K562 (cell line): ENCODE measurements around the gene SLC30A4. TPM values are rescaled to one million over a fixed set of nuclear protein-coding genes. Genes with fewer than 3 reads are reported as not detected.

Experiments
- ATAC-seq: fragments of 200-7000 bp; cut with Tn5 transposase; 3 replicates; pipeline ENCODE4 v1.9.1; 2020; ENCODE audit warnings: moderate library complexity
- BruUV-seq: library from RNA; stranded (reverse); fragments of 400-500 nt; replicated peaks from 2 replicates; lab custom pipeline; 2021; lab: Mats Ljungman, UMichigan
- CTCF ChIA-PET: fragments of 300-600 bp; formaldehyde crosslinking; extraction: SDS; loops from one replicate; lab custom pipeline; 2021; ENCODE audit warnings: low intra/inter-chr PET ratio; lab: Yijun Ruan, JAX
- POLR2A ChIA-PET: fragments of 300-600, 350-650 bp; sonication (Branson Sonifier 250); formaldehyde crosslinking; extraction: SDS; loops from one replicate; lab custom pipeline; 2021; ENCODE audit warnings: antibody characterized with exemption, inconsistent platforms; lab: Yijun Ruan, JAX
- DNase-seq, 4 experiments: peaks; one replicate each; pipeline versions ENCODE4 v3.0.0 to v3.0.0-alpha.2; 2011 to 2018; ENCODE audit warnings: low spot score in 3 of 4, mixed read lengths in 3 of 4; ENCODE audit errors: extremely low read depth in 1 of 4
- FAIRE-seq: peaks from 2 replicates; lab custom pipeline; 2011; peaks lifted over from hg19 to GRCh38; lab: Jason Lieb, UNC
- H2AFZ ChIP-seq: 2 replicates; pipeline ENCODE4 v1.6.0; 2011; ENCODE audit warnings: low read depth, low read length, control low read depth, inconsistent platforms
- H3K27ac ChIP-seq: fragments of 200-600 bp; 3 replicates; pipeline ENCODE4 v1.8.0; 2011; ENCODE audit warnings: low read depth, mild to moderate bottlenecking, control low read depth, inconsistent platforms, low read length, moderate library complexity, mixed read lengths; ENCODE audit errors: extremely low read depth
- H3K27me3 ChIP-seq, 2 experiments: fragments of 300-600 bp in 1 of 2; 2 replicates in 1 of 2; 3 replicates in 1 of 2; pipeline versions ENCODE4 v1.6.0 to v1.8.0; 2011; ENCODE audit warnings: inconsistent platforms in 2 of 2, low read length in 2 of 2, mild to moderate bottlenecking in 1 of 2, mixed read lengths in 1 of 2, moderate library complexity in 1 of 2; ENCODE audit not compliant: control insufficient read depth in 2 of 2, insufficient read depth in 2 of 2
- H3K36me3 ChIP-seq: fragments of 300-600 bp; 3 replicates; pipeline ENCODE4 v1.8.0; 2011; ENCODE audit warnings: mild to moderate bottlenecking, low read length, inconsistent platforms; ENCODE audit not compliant: control insufficient read depth, insufficient read depth
- H3K4me1 ChIP-seq, 2 experiments: fragments of 200-600 bp in 1 of 2; replicated peaks in 1 of 2; 2 replicates in 1 of 2; 3 replicates in 1 of 2; pipeline versions ENCODE4 v1.5.1 to v1.8.0; 2011; ENCODE audit warnings: inconsistent platforms in 2 of 2, low read length in 2 of 2, mild to moderate bottlenecking in 1 of 2, mixed read lengths in 1 of 2, moderate library complexity in 1 of 2; ENCODE audit not compliant: control insufficient read depth in 2 of 2, insufficient read depth in 2 of 2
- H3K4me2 ChIP-seq: 2 replicates; pipeline ENCODE4 v1.6.1; 2011; ENCODE audit warnings: low read length, control low read depth, inconsistent platforms, mixed read lengths; ENCODE audit not compliant: insufficient read depth
- H3K4me3 ChIP-seq: fragments of 200-600 bp; sonication (generic), shearing (Covaris generic); 2 replicates; pipeline ENCODE4 v1.5.1; 2016; ENCODE audit warnings: control low read depth, inconsistent platforms
- H3K79me2 ChIP-seq: fragments of 200-600 bp; 3 replicates; pipeline ENCODE4 v1.8.0; 2011; ENCODE audit warnings: low read length, inconsistent platforms; ENCODE audit not compliant: control insufficient read depth, insufficient read depth
- H3K9ac ChIP-seq, 2 experiments: 2 replicates each; pipeline versions ENCODE4 v1.6.0 to v1.6.1; 2011; ENCODE audit warnings: low read depth in 2 of 2, low read length in 2 of 2, control low read depth in 1 of 2, inconsistent platforms in 1 of 2, mild to moderate bottlenecking in 1 of 2, mixed read lengths in 1 of 2; ENCODE audit not compliant: insufficient read depth in 1 of 2
- H3K9me1 ChIP-seq: one replicate; pipeline ENCODE4 v1.6.0; 2011; ENCODE audit warnings: inconsistent platforms, mild to moderate bottlenecking, low read length, moderate library complexity; ENCODE audit not compliant: control insufficient read depth, insufficient read depth
- H3K9me3 ChIP-seq: replicated peaks from 2 replicates; pipeline ENCODE4 v1.5.1; 2011; ENCODE audit warnings: low read depth, low read length, inconsistent platforms; ENCODE audit not compliant: control insufficient read depth, insufficient read depth
- H4K20me1 ChIP-seq: replicated peaks from 2 replicates; pipeline ENCODE4 v1.6.1; 2011; ENCODE audit warnings: low read length, inconsistent platforms, mixed read lengths; ENCODE audit not compliant: control insufficient read depth, insufficient read depth
- ATF1 ChIP-seq, 2 experiments: fragments of 450-650 bp in 1 of 2; IDR thresholded peaks; 2 replicates each; pipeline ENCODE4 v1.6.1; 2016; ENCODE audit warnings: missing compliant biosample characterization in 1 of 2, missing genetic modification characterization in 1 of 2
- ATF7 ChIP-seq: fragments of 450-650 bp; IDR thresholded peaks from 2 replicates; pipeline ENCODE4 v1.7.1; 2014; ENCODE audit warnings: mild to moderate bottlenecking, moderate library complexity
- CREBBP ChIP-seq: IDR thresholded peaks from one replicate; pipeline ENCODE4 v1.6.1; 2012; ENCODE audit warnings: low read depth, mild to moderate bottlenecking, control low read depth, inconsistent platforms, low read length
- DEAF1 ChIP-seq: fragments of 450-650 bp; formaldehyde crosslinking; IDR thresholded peaks from 2 replicates; pipeline ENCODE4 v1.4.0; 2020; ENCODE audit warnings: mild to moderate bottlenecking, moderate library complexity
- HDGF ChIP-seq: fragments of 450-650 bp; IDR thresholded peaks from 2 replicates; pipeline ENCODE4 v1.6.1; 2016
- HMG20A ChIP-seq: fragments of 450-650 bp; formaldehyde crosslinking; conservative IDR thresholded peaks from 2 replicates; pipeline ENCODE4 v1.4.0; 2020; ENCODE audit warnings: mild to moderate bottlenecking, mixed read lengths
- HNRNPL ChIP-seq: fragments of 200-400 bp; formaldehyde crosslinking; IDR thresholded peaks from 2 replicates; pipeline ENCODE4 v1.6.1; 2017; ENCODE audit warnings: low read depth, mild to moderate bottlenecking, low read length
- MECOM ChIP-seq: fragments of 250-450 bp; sonication (Bioruptor Pico); IDR thresholded peaks from 2 replicates; pipeline ENCODE4 v1.8.0; 2022; ENCODE audit warnings: inconsistent platforms
- MEIS2 ChIP-seq: fragments of 450-650 bp; IDR thresholded peaks from 2 replicates; pipeline ENCODE4 v1.6.1; 2014; ENCODE audit warnings: mild to moderate bottlenecking; ENCODE audit not compliant: partially characterized antibody
- NFE2L1 ChIP-seq: fragments of 450-650 bp; IDR thresholded peaks from 2 replicates; pipeline ENCODE4 v1.6.1; 2016; ENCODE audit warnings: missing genetic modification characterization, low read depth, mild to moderate bottlenecking, missing compliant biosample characterization, moderate library complexity, borderline replicate concordance
- NR2C1 ChIP-seq, 2 experiments: fragments of 450-650 bp; IDR thresholded peaks; 2 replicates each; pipeline ENCODE4 v1.6.1; 2017; ENCODE audit warnings: mild to moderate bottlenecking in 2 of 2, antibody characterized with exemption in 1 of 2, inconsistent platforms in 1 of 2, missing compliant biosample characterization in 1 of 2, missing genetic modification characterization in 1 of 2
- OTX1 ChIP-seq: fragments of 450-650 bp; formaldehyde crosslinking; IDR thresholded peaks from 2 replicates; pipeline ENCODE4 v1.4.0; 2022; ENCODE audit warnings: mild to moderate bottlenecking
- PHB ChIP-seq: fragments of 250-450 bp; sonication (Bioruptor Pico); IDR thresholded peaks from 2 replicates; pipeline ENCODE4 v1.5.0; 2021
- PTBP1 ChIP-seq: fragments of 200-400 bp; formaldehyde crosslinking; IDR thresholded peaks from 2 replicates; pipeline ENCODE4 v1.6.1; 2017; ENCODE audit warnings: low read depth, low read length
- TEAD1 ChIP-seq, 2 experiments: fragments of 450-650 bp in 1 of 2; sonication (generic) in 1 of 2; formaldehyde crosslinking; IDR thresholded peaks; 2 replicates each; pipeline versions ENCODE4 v1.4.0 to v1.8.0; 2020 to 2022; ENCODE audit warnings: mild to moderate bottlenecking in 2 of 2, missing genetic modification reagents in 1 of 2
- TRIM24 ChIP-seq, 2 experiments: fragments of 450-650 bp; IDR thresholded peaks; 2 replicates each; pipeline ENCODE4 v1.6.1; 2016
- ZNF239 ChIP-seq: fragments of 250-450 bp; sonication (Bioruptor Pico); IDR thresholded peaks from 2 replicates; pipeline ENCODE4 v1.4.0; 2020; ENCODE audit warnings: mild to moderate bottlenecking
- ZNF780A ChIP-seq: fragments of 250-450 bp; sonication (Bioruptor Pico); IDR thresholded peaks from 2 replicates; pipeline ENCODE4 v1.5.0; 2021; ENCODE audit warnings: mild to moderate bottlenecking
- WGBS: fragments of 100-300 bp; shearing (Covaris generic); methylation state at CpG from one replicate; pipeline ENCODE4 v1.1.6; 2016; ENCODE audit warnings: low coverage, mixed read lengths; ENCODE audit not compliant: insufficient coverage; ENCODE audit errors: missing lambda C conversion rate; 5-methylcytosine and 5-hydroxymethylcytosine counted together
- in situ Hi-C: fragments of 300-500 bp; cut with MboI; formaldehyde crosslinking; loops from 4 replicates; pipeline ENCODE4 v1.15.0; 2018; ENCODE audit warnings: inconsistent platforms, mixed read lengths
- intact Hi-C: fragments of 100-400 bp; cut with micrococcal nuclease; formaldehyde crosslinking; loops from 2 replicates; pipeline ENCODE4 v1.14.2; 2022
- polyA plus RNA-seq, 8 experiments: library from polyadenylated mRNA; depleted of rRNA in 4 of 8; stranded (reverse) in 5 of 8; unstranded in 3 of 8; fragments of >200 nt; fragmentation: Nextera tagmentation in 2 of 8; fragmentation: Illumina TruSeq in 1 of 8; extraction: Ambion mirVana in 2 of 8; extraction: Trizol in 1 of 8; gene quantifications; 2 replicates each; pipeline versions ENCODE4 v1.2.1 to v1.2.3, GENCODE V29; 2011 to 2014; ENCODE audit warnings: inconsistent platforms in 1 of 8, missing spikeins in 1 of 8
- total RNA-seq, 7 experiments: library from RNA; depleted of rRNA in 6 of 7; stranded (reverse); fragments of >200 nt in 6 of 7; fragmentation: Illumina TruSeq in 2 of 7; extraction: Trizol in 2 of 7; gene quantifications; 2 replicates each; pipeline versions ENCODE4 v1.2.1 to v1.2.3, GENCODE V29; 2011 to 2021; ENCODE audit warnings: low replicate concordance in 1 of 7
- TF ChIP-seq, protein P1 (sequence below): fragments of 250-450 bp; sonication (Bioruptor Pico); IDR thresholded peaks from 2 replicates; pipeline ENCODE4 v1.4.0; 2020; ENCODE audit warnings: borderline replicate concordance

The SLC30A4 gene
- total and polyA plus RNA-seq, 9 of the 15 experiments (the other 6 are each of a cell fraction or from before 2014, with no cell fraction given), result 0.21 to 0.73 (median 0.36) TPM

- no peak overlapping the region for H3K4me2 ChIP-seq
- no peaks in the 10 kb centered on the region for H3K4me1 ChIP-seq
- no peak overlapping the region for H2AFZ ChIP-seq
- no peak for FAIRE-seq
- no peak overlapping the region for H3K9ac ChIP-seq
- H4K20me1 ChIP-seq, result no peaks in the 10 kb centered on the region
- H3K27me3 ChIP-seq, result peaks cover 11 to 17% of the 10 kb centered on the region in 2 experiments; a peak in 4 of 5 replicates
- no peak for ATAC-seq
- H3K79me2 ChIP-seq, result no peaks in the 10 kb centered on the region
- H3K36me3 ChIP-seq, result no peaks in the 10 kb centered on the region
- H3K9me3 ChIP-seq, result no peaks in the 10 kb centered on the region
- H3K27ac ChIP-seq, result no peak overlapping the region
- in situ Hi-C loops, result no loop called here
- CTCF ChIA-PET, result no interaction called here
- intact Hi-C loops, result no loop called here
- DNase-seq, result no peak
- WGBS, result 0% methylated on average over 2 of the region's 2 CpGs
- H3K9me1 ChIP-seq, result no peaks in the 10 kb centered on the region
- POLR2A ChIA-PET, result interaction anchor here (0.8 to 1.3 kb wide), 2 partner anchors 11 to 118 kb away, joined by 4 read pairs; partner anchors contain the start of gene BLOC1S6
- no peak overlapping the region for H3K4me3 ChIP-seq
- BruUV-seq, result no TSS peak
- TF ChIP-seq, protein P1, sequence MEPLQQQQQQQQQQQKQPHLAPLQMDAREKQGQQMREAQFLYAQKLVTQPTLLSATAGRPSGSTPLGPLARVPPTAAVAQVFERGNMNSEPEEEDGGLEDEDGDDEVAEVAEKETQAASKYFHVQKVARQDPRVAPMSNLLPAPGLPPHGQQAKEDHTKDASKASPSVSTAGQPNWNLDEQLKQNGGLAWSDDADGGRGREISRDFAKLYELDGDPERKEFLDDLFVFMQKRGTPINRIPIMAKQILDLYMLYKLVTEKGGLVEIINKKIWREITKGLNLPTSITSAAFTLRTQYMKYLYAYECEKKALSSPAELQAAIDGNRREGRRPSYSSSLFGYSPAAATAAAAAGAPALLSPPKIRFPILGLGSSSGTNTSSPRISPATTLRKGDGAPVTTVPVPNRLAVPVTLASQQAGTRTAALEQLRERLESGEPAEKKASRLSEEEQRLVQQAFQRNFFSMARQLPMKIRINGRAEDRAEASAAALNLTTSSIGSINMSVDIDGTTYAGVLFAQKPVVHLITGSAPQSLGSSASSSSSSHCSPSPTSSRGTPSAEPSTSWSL (CRISPR knock-in tag), result no peak
- TF ChIP-seq NR2C1 (IDR thresholded peaks at IDR 0.05), result no peak
- no peak for TF ChIP-seq NR2C1 (tag; IDR thresholded peaks at IDR 0.05)
- TF ChIP-seq ATF1 (CRISPR knock-in tag; IDR thresholded peaks at IDR 0.05), result no peak
- no peak for TF ChIP-seq ATF1 (tag; IDR thresholded peaks at IDR 0.05)
- TF ChIP-seq ATF7, result no peak
- TF ChIP-seq ZNF239, result no peak
- TF ChIP-seq MECOM (CRISPR knock-in tag), result no peak
- TF ChIP-seq HNRNPL, result no peak
- no peak for TF ChIP-seq NFE2L1 (tag)
- TF ChIP-seq PTBP1, result no peak
- no peak for TF ChIP-seq TRIM24 (IDR thresholded peaks at IDR 0.05)
- no peak for TF ChIP-seq PHB (CRISPR knock-in tag)
- no peak for TF ChIP-seq MEIS2
- TF ChIP-seq ZNF780A (CRISPR knock-in tag), result no peak
- no peak for TF ChIP-seq DEAF1 (CRISPR knock-in tag)
- TF ChIP-seq CREBBP, result no peak
- no peak for TF ChIP-seq HDGF
- no peak for TF ChIP-seq OTX1 (CRISPR knock-in tag)
- TF ChIP-seq HMG20A (CRISPR knock-in tag), result no peak
- no peak for TF ChIP-seq TEAD1 (CRISPR knock-in tag; IDR thresholded peaks at IDR 0.05)
Measured at GRCh38 chr15:45469027-45469426, 53.5 kb downstream of the SLC30A4 start.
